Right ventricle myocardium inferior (tissue), 1 donor: Measurements from ENCODE around the gene TMIGD2. TPM values are rescaled to one million over a fixed set of nuclear protein-coding genes. Genes with fewer than 3 reads are reported as not detected.

Source experiments
- total RNA-seq: library from RNA; stranded (reverse); fragmentation: NEBNext Ultra II Directional; extraction: Animal tissue kit (Norgen Biotek cat#: 25700); gene quantifications from one replicate; pipeline ENCODE4 v1.2.1, GENCODE V29; 2021
- donor health status: DM: no; HTN: yes; CAD: no; lungs with severe emphysema.

TMIGD2 gene
- total RNA-seq, 1 donor from 2014 or later = not detected

Other genes starting within 250 kb of the TMIGD2 start
- gene ZBTB7A, start 235.5 kb downstream of the TMIGD2 start, total RNA-seq = 30.8 TPM
- 138 TPM for gene MAP2K2, start 178.3 kb downstream of the TMIGD2 start, total RNA-seq
- not detected for gene CREB3L3, start 148.8 kb downstream of the TMIGD2 start, total RNA-seq
- 10.4 TPM for gene SIRT6, start 119.8 kb downstream of the TMIGD2 start, total RNA-seq
- gene ANKRD24, start 119.7 kb downstream of the TMIGD2 start, total RNA-seq = 0.19 TPM
- 0.73 TPM for gene EBI3, start 72.9 kb downstream of the TMIGD2 start, total RNA-seq
- 9.2 TPM for gene YJU2, start 55.3 kb downstream of the TMIGD2 start, total RNA-seq
- not detected for gene SHD, start 23.1 kb downstream of the TMIGD2 start, total RNA-seq
- gene FSD1, start 2.2 kb upstream of the TMIGD2 start, total RNA-seq = not detected
- 4.3 TPM for gene STAP2, start 36.4 kb upstream of the TMIGD2 start, total RNA-seq
- 21.0 TPM for gene MPND, start 41.2 kb upstream of the TMIGD2 start, total RNA-seq
- 22.0 TPM for gene SH3GL1, start 98.2 kb upstream of the TMIGD2 start, total RNA-seq
- 5.9 TPM for gene CHAF1A, start 100.3 kb upstream of the TMIGD2 start, total RNA-seq
- gene UBXN6, start 155.4 kb upstream of the TMIGD2 start, total RNA-seq = 119 TPM
- gene HDGFL2, start 169.9 kb upstream of the TMIGD2 start, total RNA-seq = 28.2 TPM
- 241 TPM for gene PLIN4, start 216.1 kb upstream of the TMIGD2 start, total RNA-seq
- 50.4 TPM for gene PLIN5, start 232.8 kb upstream of the TMIGD2 start, total RNA-seq
- gene LRG1, start 237.6 kb upstream of the TMIGD2 start, total RNA-seq = 0.73 TPM